SU-DHL-6 (cell line): ENCODE measurements around the gene ALS2.

Experiments
- CTCF ChIP-seq: fragments of 200-600 bp; sonication (generic); IDR thresholded peaks from one replicate; pipeline ENCODE4 v1.5.1; 2017; ENCODE audit warnings: antibody characterized with exemption, mild to moderate bottlenecking, low read length, moderate library complexity; ENCODE audit not compliant: insufficient read depth, poor library complexity, severe bottlenecking
- EZH2phosphoT487 ChIP-seq: fragments of 200-600 bp; sonication (generic), shearing (Covaris generic); conservative IDR thresholded peaks from 2 replicates; pipeline ENCODE4 v1.6.1; 2018; ENCODE audit warnings: mild to moderate bottlenecking, antibody characterized with exemption, low read length, moderate library complexity, mixed read lengths

DNA sequence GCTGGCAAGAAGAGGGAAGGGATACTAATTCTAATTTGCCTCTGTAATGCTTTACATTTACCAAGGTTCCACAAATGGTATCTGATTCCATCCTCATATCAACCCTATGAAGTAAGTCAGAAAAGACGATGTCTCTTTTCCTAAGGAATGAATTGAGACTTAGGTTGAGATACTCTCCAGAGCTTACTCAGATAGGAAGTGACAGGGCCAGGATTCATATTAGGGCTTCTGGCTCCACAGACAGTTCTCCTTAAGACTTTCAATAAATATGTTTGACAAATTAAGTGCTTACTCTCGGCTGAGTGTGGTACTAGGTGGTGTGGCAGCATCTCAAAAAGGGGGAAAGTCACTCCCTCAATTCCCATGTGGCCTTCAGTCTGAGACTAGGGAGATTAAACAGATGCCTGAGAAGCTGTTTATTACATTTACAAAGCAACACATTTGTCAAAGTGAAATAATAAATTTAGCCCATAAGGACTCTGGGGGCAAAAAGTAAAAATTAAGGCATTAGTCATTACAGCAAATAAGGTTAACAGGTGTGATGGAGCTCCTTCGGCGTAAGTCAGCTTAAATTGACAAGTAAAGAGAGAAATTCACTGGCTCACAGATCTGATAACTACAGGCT lies 39.8 kb upstream of the ALS2 start:
- TF ChIP-seq CTCF (no peak), EZH2phosphoT487 (no peak)
